H9 (cell line): Measurements from ENCODE around the gene POLG2. TPM values are rescaled to one million over a fixed set of nuclear protein-coding genes. Genes with fewer than 3 reads are reported as not detected.

Experiments
- DNase-seq: peaks from one replicate; pipeline ENCODE4 v3.0.0-alpha.2; 2017
- H2AFZ ChIP-seq: one replicate; pipeline ENCODE4 v1.6.1; 2013; ENCODE audit warnings: mild to moderate bottlenecking, low read length, control low read depth, moderate library complexity
- H2AK5ac ChIP-seq: 2 replicates; pipeline ENCODE4 v1.6.1; 2013; ENCODE audit warnings: low read length, control low read depth, mixed read lengths; ENCODE audit not compliant: insufficient read length
- H2BK120ac ChIP-seq: one replicate; pipeline ENCODE4 v1.6.1; 2013; ENCODE audit warnings: low read depth, mild to moderate bottlenecking, low read length, control low read depth, inconsistent platforms; ENCODE audit not compliant: poor library complexity, severe bottlenecking
- H2BK12ac ChIP-seq: 2 replicates; pipeline ENCODE4 v1.6.1; 2013; ENCODE audit warnings: low read length, control low read depth, mixed read lengths, low read depth; ENCODE audit not compliant: insufficient read length
- H2BK15ac ChIP-seq: 2 replicates; pipeline ENCODE4 v1.6.1; 2013; ENCODE audit warnings: low read depth, low read length, control low read depth
- H2BK20ac ChIP-seq: one replicate; pipeline ENCODE4 v1.6.1; 2013; ENCODE audit warnings: low read depth, mild to moderate bottlenecking, low read length, control low read depth, inconsistent platforms; ENCODE audit not compliant: poor library complexity, severe bottlenecking
- H2BK5ac ChIP-seq: 2 replicates; pipeline ENCODE4 v1.6.1; 2013; ENCODE audit warnings: low read length, control low read depth, mixed read lengths; ENCODE audit not compliant: insufficient read length
- H3K14ac ChIP-seq: 2 replicates; pipeline ENCODE4 v1.6.1; 2013; ENCODE audit warnings: low read length, control low read depth; ENCODE audit not compliant: insufficient read depth
- H3K18ac ChIP-seq: 2 replicates; pipeline ENCODE4 v1.6.1; 2013; ENCODE audit warnings: low read depth, mild to moderate bottlenecking, mixed read lengths, low read length, control low read depth; ENCODE audit not compliant: insufficient read length
- H3K23ac ChIP-seq: 2 replicates; pipeline ENCODE4 v1.6.1; 2013; ENCODE audit warnings: low read length, control low read depth, mixed read lengths, low read depth; ENCODE audit not compliant: insufficient read length
- H3K23me2 ChIP-seq: 2 replicates; pipeline ENCODE4 v1.6.1; 2013; ENCODE audit warnings: low read depth, mild to moderate bottlenecking, mixed read lengths, low read length, control low read depth; ENCODE audit not compliant: insufficient read length, poor library complexity, severe bottlenecking
- H3K27ac ChIP-seq: 2 replicates; pipeline ENCODE4 v1.5.1; 2013; ENCODE audit warnings: low read length, control low read depth, mixed read lengths, low read depth; ENCODE audit not compliant: insufficient read length
- H3K27me3 ChIP-seq: 2 replicates; pipeline ENCODE4 v1.6.1; 2013; ENCODE audit warnings: low read length, control low read depth, inconsistent platforms; ENCODE audit not compliant: insufficient read depth
- H3K4ac ChIP-seq: 2 replicates; pipeline ENCODE4 v1.6.1; 2013; ENCODE audit warnings: low read depth, mild to moderate bottlenecking, control low read depth, inconsistent platforms, low read length, moderate library complexity
- H3K4me1 ChIP-seq: 2 replicates; pipeline ENCODE4 v1.6.1; 2013; ENCODE audit warnings: low read length, control low read depth, inconsistent platforms; ENCODE audit not compliant: insufficient read depth
- H3K4me2 ChIP-seq: 2 replicates; pipeline ENCODE4 v1.6.1; 2013; ENCODE audit warnings: low read length, control low read depth, mixed read lengths; ENCODE audit not compliant: insufficient read length, insufficient read depth
- H3K56ac ChIP-seq: 2 replicates; pipeline ENCODE4 v1.6.1; 2013; ENCODE audit warnings: low read depth, mild to moderate bottlenecking, mixed read lengths, low read length, control low read depth; ENCODE audit not compliant: insufficient read length
- H3K79me1 ChIP-seq: 2 replicates; pipeline ENCODE4 v1.6.1; 2013; ENCODE audit warnings: low read depth, mild to moderate bottlenecking, moderate library complexity, low read length, control low read depth, inconsistent platforms; ENCODE audit not compliant: insufficient read depth, poor library complexity, severe bottlenecking
- H3K79me2 ChIP-seq: 2 replicates; pipeline ENCODE4 v1.6.1; 2013; ENCODE audit warnings: low read length, control low read depth, inconsistent platforms; ENCODE audit not compliant: insufficient read depth
- H3K9ac ChIP-seq: 2 replicates; pipeline ENCODE4 v1.6.1; 2013; ENCODE audit warnings: low read length, control low read depth, mixed read lengths; ENCODE audit not compliant: insufficient read length; ENCODE audit errors: extremely low read depth
- H3K9me3 ChIP-seq: one replicate; pipeline ENCODE4 v1.6.1; 2013; ENCODE audit warnings: low read depth, low read length, inconsistent platforms; ENCODE audit not compliant: control insufficient read depth
- H3T11ph ChIP-seq: one replicate; pipeline ENCODE4 v1.6.1; 2013; ENCODE audit warnings: mild to moderate bottlenecking, low read length, control low read depth, inconsistent platforms
- H4K20me1 ChIP-seq: one replicate; pipeline ENCODE4 v1.6.1; 2013; ENCODE audit not compliant: control insufficient read depth, insufficient read length, insufficient read depth
- H4K5ac ChIP-seq: 2 replicates; pipeline ENCODE4 v1.6.1; 2013; ENCODE audit warnings: low read depth, mild to moderate bottlenecking, mixed read lengths, low read length, control low read depth; ENCODE audit not compliant: insufficient read length
- H4K8ac ChIP-seq: replicated peaks from 2 replicates; pipeline ENCODE4 v1.6.1; 2013; ENCODE audit warnings: low read length, control low read depth, mixed read lengths, low read depth; ENCODE audit not compliant: insufficient read length
- H4K91ac ChIP-seq: 2 replicates; pipeline ENCODE4 v1.6.1; 2013; ENCODE audit warnings: low read depth, mild to moderate bottlenecking, moderate library complexity, mixed read lengths, low read length, control low read depth; ENCODE audit not compliant: insufficient read length
- H3K27ac Mint-ChIP-seq, 3 experiments: 2 replicates in 2 of 3; 3 replicates in 1 of 3; pipeline ENCODE4 v1.8.0; 2020 to 2021; ENCODE audit warnings: mixed read lengths in 3 of 3, mild to moderate bottlenecking in 1 of 3, moderate library complexity in 1 of 3
- H3K27me3 Mint-ChIP-seq: 2 replicates; pipeline ENCODE4 v1.8.0; 2021; ENCODE audit warnings: low read depth, mild to moderate bottlenecking, moderate library complexity, mixed read lengths
- H3K36me3 Mint-ChIP-seq, 3 experiments: 2 replicates in 2 of 3; 3 replicates in 1 of 3; pipeline ENCODE4 v1.8.0; 2020 to 2021; ENCODE audit warnings: low read depth in 3 of 3, mixed read lengths in 3 of 3; ENCODE audit not compliant: insufficient read depth in 1 of 3
- H3K4me1 Mint-ChIP-seq, 2 experiments: 2 replicates each; pipeline ENCODE4 v1.8.0; 2020; ENCODE audit warnings: mixed read lengths in 2 of 2
- H3K4me3 Mint-ChIP-seq, 2 experiments: 2 replicates in 1 of 2; 3 replicates in 1 of 2; pipeline ENCODE4 v1.8.0; 2020 to 2021; ENCODE audit warnings: mild to moderate bottlenecking in 2 of 2, mixed read lengths in 2 of 2, moderate library complexity in 1 of 2
- H3K9me3 Mint-ChIP-seq, 2 experiments: 2 replicates in 1 of 2; 3 replicates in 1 of 2; pipeline ENCODE4 v1.8.0; 2020; ENCODE audit warnings: mild to moderate bottlenecking in 2 of 2, mixed read lengths in 2 of 2, moderate library complexity in 1 of 2
- WGBS: extraction: QIAGEN DNeasy Blood & Tissue Kit; methylation state at CpG from one replicate; pipeline ENCODE4 v1.1.7; 2013; ENCODE audit warnings: missing lambda C conversion rate, low lambda C conversion rate, mixed read lengths; ENCODE audit not compliant: insufficient read length; ENCODE audit errors: extremely low coverage; 5-methylcytosine and 5-hydroxymethylcytosine counted together
- total RNA-seq: library from RNA; stranded (reverse); gene quantifications from 2 replicates; pipeline ENCODE4 v1.2.1, GENCODE V29; 2021
- TF ChIP-seq, protein P1 (sequence below): fragments of 200-600 bp; sonication (generic); conservative IDR thresholded peaks from 3 replicates; pipeline ENCODE4 v1.8.0; 2021; ENCODE audit warnings: antibody characterized with exemption, mild to moderate bottlenecking

The POLG2 gene
- total RNA-seq, 1 experiment from 2014 or later, result 35.5 TPM

DNA sequence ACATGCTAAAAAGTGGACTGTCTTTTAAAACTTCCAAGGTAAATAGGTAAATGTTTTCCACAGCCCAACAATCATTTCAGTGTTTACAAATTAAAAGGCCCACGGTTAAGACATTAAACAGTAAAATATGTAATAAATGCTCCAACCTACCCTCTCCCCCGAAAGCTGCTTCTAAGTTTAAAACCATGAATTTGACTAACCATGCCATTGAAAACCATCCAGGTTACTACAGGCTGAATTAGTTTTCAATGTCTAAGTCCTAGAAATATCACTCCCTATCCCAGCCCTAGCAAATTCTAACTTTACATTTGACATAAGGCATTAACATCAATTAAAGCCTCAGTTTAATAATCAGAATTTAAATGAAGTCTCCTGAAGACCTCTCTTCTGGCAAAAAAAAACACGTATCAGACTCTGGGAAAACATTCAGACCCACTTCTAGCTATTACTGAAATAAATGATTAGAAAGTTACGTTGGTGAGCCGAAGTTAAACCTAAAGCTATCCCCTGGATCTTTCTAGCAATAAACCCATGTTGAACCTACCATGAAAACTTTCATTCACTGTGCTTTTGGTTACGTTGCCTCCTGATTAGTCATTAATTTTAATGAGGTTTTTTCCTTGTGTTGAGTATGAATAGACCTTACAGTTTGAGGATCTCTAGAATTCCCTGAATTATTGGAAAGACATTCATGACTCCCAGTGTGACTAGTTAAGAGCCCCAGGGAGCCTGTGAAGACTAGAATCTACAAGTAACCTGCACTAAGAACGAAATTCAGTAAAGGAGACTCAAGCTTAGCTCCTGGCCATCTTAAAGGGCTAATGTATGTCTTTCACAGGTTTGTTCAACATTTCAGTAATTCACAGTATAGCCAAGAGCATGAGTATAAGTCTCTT, 1.7 kb upstream of the POLG2 start:
- no peaks in the 10 kb centered on the region for H4K20me1 ChIP-seq
- no peaks in the 10 kb centered on the region for H3K27me3 ChIP-seq
- peaks cover 6% of the 10 kb centered on the region; the same call in 1 of the 2 replicates for H3K79me2 ChIP-seq
- H2BK12ac ChIP-seq, result no peak overlapping the region
- no peak overlapping the region for H3K9ac ChIP-seq
- H3K4me2 ChIP-seq, result no peak overlapping the region
- peaks cover 57 to 67% of the 10 kb centered on the region in 2 experiments for H3K4me1 Mint-ChIP-seq
- no peak for DNase-seq
- peak overlapping the region in 2 of 3 experiments; percentile 98 to 99; a peak in 3 of 7 replicates for H3K27ac Mint-ChIP-seq
- H2BK120ac ChIP-seq, result no peak overlapping the region
- H3K9me3 Mint-ChIP-seq, result no peaks in the 10 kb centered on the region; a peak in 1 of 5 replicates
- H4K5ac ChIP-seq, result no peak overlapping the region
- no CpG with 5 or more reads among the region's 7 CpGs for WGBS
- H2AK5ac ChIP-seq, result no peak overlapping the region
- H3K14ac ChIP-seq, result no peak overlapping the region
- H4K8ac ChIP-seq, result no peak overlapping the region
- H3K23ac ChIP-seq, result no peak overlapping the region
- H3K27ac ChIP-seq, result no peak overlapping the region
- H3K56ac ChIP-seq, result no peak overlapping the region
- TF ChIP-seq, protein P1, sequence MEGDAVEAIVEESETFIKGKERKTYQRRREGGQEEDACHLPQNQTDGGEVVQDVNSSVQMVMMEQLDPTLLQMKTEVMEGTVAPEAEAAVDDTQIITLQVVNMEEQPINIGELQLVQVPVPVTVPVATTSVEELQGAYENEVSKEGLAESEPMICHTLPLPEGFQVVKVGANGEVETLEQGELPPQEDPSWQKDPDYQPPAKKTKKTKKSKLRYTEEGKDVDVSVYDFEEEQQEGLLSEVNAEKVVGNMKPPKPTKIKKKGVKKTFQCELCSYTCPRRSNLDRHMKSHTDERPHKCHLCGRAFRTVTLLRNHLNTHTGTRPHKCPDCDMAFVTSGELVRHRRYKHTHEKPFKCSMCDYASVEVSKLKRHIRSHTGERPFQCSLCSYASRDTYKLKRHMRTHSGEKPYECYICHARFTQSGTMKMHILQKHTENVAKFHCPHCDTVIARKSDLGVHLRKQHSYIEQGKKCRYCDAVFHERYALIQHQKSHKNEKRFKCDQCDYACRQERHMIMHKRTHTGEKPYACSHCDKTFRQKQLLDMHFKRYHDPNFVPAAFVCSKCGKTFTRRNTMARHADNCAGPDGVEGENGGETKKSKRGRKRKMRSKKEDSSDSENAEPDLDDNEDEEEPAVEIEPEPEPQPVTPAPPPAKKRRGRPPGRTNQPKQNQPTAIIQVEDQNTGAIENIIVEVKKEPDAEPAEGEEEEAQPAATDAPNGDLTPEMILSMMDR, result no peak
- no peak overlapping the region for H4K91ac ChIP-seq
- no peaks in the 10 kb centered on the region; the same call in 1 of the 2 replicates for H3K4me1 ChIP-seq
- no peak overlapping the region for H3T11ph ChIP-seq
- H2AFZ ChIP-seq, result no peak overlapping the region
- no peak overlapping the region for H2BK5ac ChIP-seq
- H2BK20ac ChIP-seq, result no peak overlapping the region
- H3K27me3 Mint-ChIP-seq, result peaks cover 3% of the 10 kb centered on the region
- H3K23me2 ChIP-seq, result peaks cover 15% of the 10 kb centered on the region
- no peak overlapping the region for H3K4ac ChIP-seq
- no peaks in the 10 kb centered on the region for H3K9me3 ChIP-seq
- peaks cover 53 to 72% (median 63%) of the 10 kb centered on the region in 3 experiments for H3K36me3 Mint-ChIP-seq
- H2BK15ac ChIP-seq, result no peak overlapping the region
- H3K79me1 ChIP-seq, result peaks cover 6% of the 10 kb centered on the region
- H3K4me3 Mint-ChIP-seq, result peak overlapping the region; percentile 99
- H3K18ac ChIP-seq, result no peak overlapping the region
